Activated CD8-positive, alpha-beta T cell treated with anti-CD3 and anti-CD28 coated beads for 36 hours (primary cell): ENCODE results near the gene TWIST1. TPM values are rescaled to one million over a fixed set of nuclear protein-coding genes. Genes with fewer than 3 reads are reported as not detected.

ENCODE experiments used
- ATAC-seq: fragments of 200-7000 bp; cut with Tn5 transposase; one replicate; pipeline ENCODE4 v1.10.0; 2021; ENCODE audit warnings: mild to moderate bottlenecking, moderate library complexity
- CTCF ChIA-PET: fragments of 350-600 bp; sonication (Branson Sonifier 250); formaldehyde crosslinking; loops from one replicate; lab custom pipeline; 2021; ENCODE audit warnings: antibody characterized with exemption; lab: Charles Lee
- POLR2A ChIA-PET: fragments of 350-600 bp; sonication (Branson Sonifier 250); formaldehyde crosslinking; loops from one replicate; lab custom pipeline; 2021; ENCODE audit warnings: antibody characterized with exemption; lab: Charles Lee
- DNase-seq: peaks from one replicate; pipeline ENCODE4 v3.0.0-alpha.2; 2020
- H3K27ac Mint-ChIP-seq: one replicate; pipeline ENCODE4 v1.8.0; 2021; ENCODE audit warnings: mild to moderate bottlenecking, mixed read lengths
- H3K27me3 Mint-ChIP-seq: one replicate; pipeline ENCODE4 v1.8.0; 2021; ENCODE audit warnings: mixed read lengths
- H3K36me3 Mint-ChIP-seq: one replicate; pipeline ENCODE4 v1.8.0; 2021; ENCODE audit warnings: low read depth, mixed read lengths
- H3K4me1 Mint-ChIP-seq: one replicate; pipeline ENCODE4 v1.8.0; 2021; ENCODE audit warnings: low read depth, mixed read lengths
- H3K4me3 Mint-ChIP-seq: one replicate; pipeline ENCODE4 v1.8.0; 2021; ENCODE audit warnings: mild to moderate bottlenecking, moderate library complexity, mixed read lengths
- H3K9me3 Mint-ChIP-seq: one replicate; pipeline ENCODE4 v1.8.0; 2021; ENCODE audit warnings: mixed read lengths
- CTCF ChIP-seq: fragments of 200-600 bp; IDR thresholded peaks from one replicate; pipeline ENCODE4 v1.8.0; 2022; ENCODE audit warnings: antibody characterized with exemption, mild to moderate bottlenecking
- intact Hi-C: fragments of 100-400 bp; cut with micrococcal nuclease; formaldehyde crosslinking; loops from one replicate; pipeline ENCODE4 v1.10.0; 2022
- total RNA-seq, 2 experiments: library from RNA; stranded (reverse); gene quantifications; one replicate each; pipeline ENCODE4 v1.2.3, GENCODE V29; 2021

TWIST1 gene
- total RNA-seq, 2 experiments from 2014 or later: 0.20 TPM; not detected in 1

- no peaks in the 10 kb centered on the region for H3K36me3 Mint-ChIP-seq
- DNase-seq (no peak), ATAC-seq (no peak)
- no peak overlapping the region for H3K27ac Mint-ChIP-seq
- no peak for TF ChIP-seq CTCF
- no peaks in the 10 kb centered on the region for H3K4me1 Mint-ChIP-seq
- CTCF ChIA-PET: no interaction called here
- H3K4me3 Mint-ChIP-seq: no peak overlapping the region
- POLR2A ChIA-PET: no interaction called here
- no peaks in the 10 kb centered on the region for H3K27me3 Mint-ChIP-seq
- intact Hi-C loops: no loop called here
- H3K9me3 Mint-ChIP-seq: peaks cover 1% of the 10 kb centered on the region
Measured at GRCh38 chr7:19091550-19092200, 25.8 kb downstream of the TWIST1 start.

GRCh38 chr7:19090526-19090925 lies 26.9 kb downstream of the TWIST1 start:
- ATAC-seq: no peak
- TF ChIP-seq CTCF: no peak
- H3K27me3 Mint-ChIP-seq: no peaks in the 10 kb centered on the region
- no peak overlapping the region for H3K4me3 Mint-ChIP-seq
- no peaks in the 10 kb centered on the region for H3K4me1 Mint-ChIP-seq
- no peak for DNase-seq
- intact Hi-C loops: no loop called here
- ChIA-PET CTCF (no interaction called here), POLR2A (no interaction called here)
- H3K36me3 Mint-ChIP-seq: no peaks in the 10 kb centered on the region
- peaks cover 1% of the 10 kb centered on the region for H3K9me3 Mint-ChIP-seq
- H3K27ac Mint-ChIP-seq: no peak overlapping the region

- no peaks in the 10 kb centered on the region for H3K36me3 Mint-ChIP-seq
- no peak for TF ChIP-seq CTCF
- no peaks in the 10 kb centered on the region for H3K27me3 Mint-ChIP-seq
- peaks cover 1% of the 10 kb centered on the region for H3K9me3 Mint-ChIP-seq
- POLR2A ChIA-PET: no interaction called here
- intact Hi-C loops: no loop called here
- H3K4me1 Mint-ChIP-seq: no peaks in the 10 kb centered on the region
- H3K27ac Mint-ChIP-seq: no peak overlapping the region
- ATAC-seq (no peak), DNase-seq (no peak)
- no peak overlapping the region for H3K4me3 Mint-ChIP-seq
- CTCF ChIA-PET: no interaction called here
Measured at GRCh38 chr7:19089797-19090196, 27.6 kb downstream of the TWIST1 start.

- Mint-ChIP-seq H3K4me3 (no peak overlapping the region), H3K27me3 (no peaks in the 10 kb centered on the region), H3K27ac (no peak overlapping the region), H3K4me1 (no peaks in the 10 kb centered on the region), H3K36me3 (no peaks in the 10 kb centered on the region), H3K9me3 (peaks cover 1% of the 10 kb centered on the region)
- POLR2A ChIA-PET: no interaction called here
- DNase-seq (no peak), ATAC-seq (no peak)
- TF ChIP-seq CTCF: no peak
- CTCF ChIA-PET: no interaction called here
- intact Hi-C loops: no loop called here
Measured at GRCh38 chr7:19089378-19089777, 28.1 kb downstream of the TWIST1 start.

- Mint-ChIP-seq H3K4me3 (no peak overlapping the region), H3K27ac (no peak overlapping the region), H3K4me1 (no peaks in the 10 kb centered on the region), H3K9me3 (peaks cover 4% of the 10 kb centered on the region), H3K36me3 (no peaks in the 10 kb centered on the region), H3K27me3 (no peaks in the 10 kb centered on the region)
- ATAC-seq (no peak), DNase-seq (no peak)
- intact Hi-C loops: no loop called here
- TF ChIP-seq CTCF: no peak
- ChIA-PET CTCF (no interaction called here), POLR2A (no interaction called here)
Measured at GRCh38 chr7:19080093-19080492, 37.3 kb downstream of the TWIST1 start.
